Limb (tissue), 2 donors: ENCODE results near the gene ZSCAN16.

Experiments used
- DNase-seq, 2 donors: peaks; one replicate each; pipeline ENCODE4 v3.0.0-alpha.2; 2016; ENCODE audit errors: extremely low spot score in 2 of 2

Gene ZSCAN16

GRCh38 chr6:28171271-28171670 lies 46.9 kb downstream of the ZSCAN16 start:
- no peak for DNase-seq

- DNase-seq = no peak
These were observed 47.6 kb downstream of the ZSCAN16 start for GRCh38 chr6:28172006-28172405.

- DNase-seq = no peak
These were observed 52.0 kb downstream of the ZSCAN16 start for GRCh38 chr6:28176373-28176772.
